ENCODE results near the gene PCSK2. TPM values are rescaled to one million over a fixed set of nuclear protein-coding genes. Genes with fewer than 3 reads are reported as not detected.

The PCSK2 gene
- total and polyA plus RNA-seq, 2 donors (not counting 3 experiments of a cell fraction or from before 2014, with no cell fraction given) = not detected

GRCh38 chr20:17344790-17345189 lies 118.0 kb downstream of the PCSK2 start:
- no peaks in the 10 kb centered on the region for H3K27me3 ChIP-seq (ENCODE audit: control insufficient read depth in 2 of 2, insufficient read depth in 2 of 2, low read length in 2 of 2)
- POLR2A ChIA-PET = no interaction called here
- H3K4me1 ChIP-seq (ENCODE audit: control insufficient read depth, extremely low read depth, insufficient read depth, low read length) = no peaks in the 10 kb centered on the region
- H3K36me3 ChIP-seq (ENCODE audit: control insufficient read depth in 2 of 2, extremely low read depth in 1 of 2, insufficient read depth in 2 of 2, low read length in 2 of 2) = no peaks in the 10 kb centered on the region
- no peak overlapping the region for H2AFZ ChIP-seq (ENCODE audit: low read depth, low read length)
- no peak for TF ChIP-seq FOS (IDR thresholded peaks at IDR 0.05; ENCODE audit: borderline replicate concordance, insufficient read depth, low read length)
- no peak for TF ChIP-seq JUN (IDR thresholded peaks at IDR 0.05; ENCODE audit: borderline replicate concordance, insufficient read depth, insufficient read length, low read depth)
- no peak for TF ChIP-seq MAX (IDR thresholded peaks at IDR 0.05; ENCODE audit: insufficient read depth, insufficient read length)
- no peak for TF ChIP-seq GATA2 (IDR thresholded peaks at IDR 0.05; ENCODE audit: insufficient read depth, insufficient read length, low read depth, low read length)
- TF ChIP-seq CTCF (IDR thresholded peaks at IDR 0.05; ENCODE audit: extremely low read depth in 1 of 2, insufficient read depth in 1 of 2, low read depth in 1 of 2, low read length in 2 of 2) = no peak
- no peak for TF ChIP-seq POLR2A (IDR thresholded peaks at IDR 0.05; ENCODE audit: low read depth, low read length)
- no peak overlapping the region for H3K4me3 ChIP-seq (replicated peaks in 1 of 3; ENCODE audit: insufficient read depth in 1 of 3, low read depth in 1 of 3, low read length in 3 of 3)
- H3K4me2 ChIP-seq (ENCODE audit: insufficient read depth, low read length) = no peak overlapping the region
- no peak overlapping the region for H3K27ac ChIP-seq (ENCODE audit: insufficient read depth, low read depth, low read length)
- H3K9me3 ChIP-seq (replicated peaks; ENCODE audit: control insufficient read depth, insufficient read depth, low read length) = no peaks in the 10 kb centered on the region
- intact Hi-C loops (cut with micrococcal nuclease) (no loop called here), dilution Hi-C loops (cut with MboI; ENCODE audit: extremely low pct_ligation_motif_present, low sequenced_read_pairs) (no loop called here)
- CTCF ChIA-PET = no interaction called here
- BruUV-seq (replicated peaks) = no TSS peak
- FAIRE-seq (no peak), DNase-seq (ENCODE audit: low read depth, low spot score) (no peak)
- no peaks in the 10 kb centered on the region for H3K79me2 ChIP-seq (ENCODE audit: control insufficient read depth, insufficient read depth, low read length)
- no peaks in the 10 kb centered on the region for H3K9me1 ChIP-seq (replicated peaks; ENCODE audit: control insufficient read depth, extremely low read depth, insufficient read depth, low read length)
- H3K9ac ChIP-seq (replicated peaks; ENCODE audit: extremely low read depth, insufficient read depth, low read length) = no peak overlapping the region
- H4K20me1 ChIP-seq (replicated peaks; ENCODE audit: control insufficient read depth, extremely low read depth, insufficient read depth, low read length) = no peaks in the 10 kb centered on the region

- H3K9ac ChIP-seq (replicated peaks; ENCODE audit: extremely low read depth, insufficient read depth, low read length) = no peak overlapping the region
- no peak overlapping the region for H3K4me3 ChIP-seq (replicated peaks in 1 of 3; ENCODE audit: insufficient read depth in 1 of 3, low read depth in 1 of 3, low read length in 3 of 3)
- no peaks in the 10 kb centered on the region for H3K36me3 ChIP-seq (ENCODE audit: control insufficient read depth in 2 of 2, extremely low read depth in 1 of 2, insufficient read depth in 2 of 2, low read length in 2 of 2)
- no peaks in the 10 kb centered on the region for H3K27me3 ChIP-seq (ENCODE audit: control insufficient read depth in 2 of 2, insufficient read depth in 2 of 2, low read length in 2 of 2)
- no TSS peak for BruUV-seq (replicated peaks)
- TF ChIP-seq MYC (IDR thresholded peaks at IDR 0.05; ENCODE audit: low read depth, low read length) = no peak
- no peak for TF ChIP-seq FOS (IDR thresholded peaks at IDR 0.05; ENCODE audit: borderline replicate concordance, insufficient read depth, low read length)
- no peak for TF ChIP-seq POLR2AphosphoS5 (IDR thresholded peaks at IDR 0.05; ENCODE audit: insufficient read depth, low read depth, low read length)
- TF ChIP-seq MAX (IDR thresholded peaks at IDR 0.05; ENCODE audit: insufficient read depth, insufficient read length) = no peak
- no peak for TF ChIP-seq POLR2A (IDR thresholded peaks at IDR 0.05; ENCODE audit: low read depth, low read length)
- TF ChIP-seq EZH2 (IDR thresholded peaks at IDR 0.05; ENCODE audit: borderline replicate concordance, low read depth, low read length, severe bottlenecking) = no peak
- TF ChIP-seq CTCF (IDR thresholded peaks at IDR 0.05; ENCODE audit: extremely low read depth in 1 of 2, insufficient read depth in 1 of 2, low read depth in 1 of 2, low read length in 2 of 2) = no peak
- no peak for TF ChIP-seq JUN (IDR thresholded peaks at IDR 0.05; ENCODE audit: borderline replicate concordance, insufficient read depth, insufficient read length, low read depth)
- TF ChIP-seq GATA2 (IDR thresholded peaks at IDR 0.05; ENCODE audit: insufficient read depth, insufficient read length, low read depth, low read length) = no peak
- H3K9me1 ChIP-seq (replicated peaks; ENCODE audit: control insufficient read depth, extremely low read depth, insufficient read depth, low read length) = no peaks in the 10 kb centered on the region
- no peak overlapping the region for H2AFZ ChIP-seq (ENCODE audit: low read depth, low read length)
- DNase-seq (ENCODE audit: low read depth, low spot score) (no peak), FAIRE-seq (no peak)
- POLR2A ChIA-PET = no interaction called here
- dilution Hi-C loops (cut with MboI; ENCODE audit: extremely low pct_ligation_motif_present, low sequenced_read_pairs) = no loop called here
- no peaks in the 10 kb centered on the region for H3K9me3 ChIP-seq (replicated peaks; ENCODE audit: control insufficient read depth, insufficient read depth, low read length)
- no peak overlapping the region for H3K27ac ChIP-seq (ENCODE audit: insufficient read depth, low read depth, low read length)
- intact Hi-C loops (cut with micrococcal nuclease) = no loop called here
- no peaks in the 10 kb centered on the region for H4K20me1 ChIP-seq (replicated peaks; ENCODE audit: control insufficient read depth, extremely low read depth, insufficient read depth, low read length)
- H3K4me1 ChIP-seq (ENCODE audit: control insufficient read depth, extremely low read depth, insufficient read depth, low read length) = no peaks in the 10 kb centered on the region
- CTCF ChIA-PET = no interaction called here
- no peaks in the 10 kb centered on the region for H3K79me2 ChIP-seq (ENCODE audit: control insufficient read depth, insufficient read depth, low read length)
- no peak overlapping the region for H3K4me2 ChIP-seq (ENCODE audit: insufficient read depth, low read length)
Measured at GRCh38 chr20:17345321-17345720, 118.5 kb downstream of the PCSK2 start.

Data from endothelial cell of umbilical vein (primary cell).